H1 (cell line): Measurements from ENCODE around the gene FOXD3. TPM values are rescaled to one million over a fixed set of nuclear protein-coding genes. Genes with fewer than 3 reads are reported as not detected.

Source experiments
- CTCF ChIA-PET: fragments of 300-600 bp; sonication (Branson Sonifier 250); formaldehyde crosslinking; loops from one replicate; lab custom pipeline; 2021; ENCODE audit not compliant: partially characterized antibody; lab: Charles Lee
- POLR2A ChIA-PET: fragments of 300-600 bp; sonication (Branson Sonifier 250); formaldehyde crosslinking; loops from one replicate; lab custom pipeline; 2021; ENCODE audit warnings: inconsistent platforms; ENCODE audit not compliant: partially characterized antibody; lab: Charles Lee
- DNase-seq, 2 experiments: peaks; one replicate each; pipeline versions ENCODE4 v3.0.0 to v3.0.0-alpha.2; 2010 to 2022; ENCODE audit warnings: low spot score in 2 of 2, low read depth in 1 of 2, mixed read lengths in 1 of 2
- FAIRE-seq: peaks from 2 replicates; lab custom pipeline; 2011; peaks lifted over from hg19 to GRCh38; lab: Jason Lieb, UNC
- H2AFZ ChIP-seq: 2 replicates; pipeline ENCODE4 v1.8.1; 2012; ENCODE audit warnings: low read length, inconsistent platforms
- H2AK5ac ChIP-seq: 2 replicates; pipeline ENCODE4 v1.6.1; 2013; ENCODE audit warnings: low read depth, low read length
- H2BK120ac ChIP-seq: replicated peaks from 2 replicates; pipeline ENCODE3; 2013; ENCODE audit warnings: low read depth, low read length, inconsistent platforms
- H2BK12ac ChIP-seq: 2 replicates; pipeline ENCODE4 v1.6.1; 2013; ENCODE audit warnings: low read depth, low read length
- H2BK15ac ChIP-seq: 2 replicates; pipeline ENCODE4 v1.6.1; 2013; ENCODE audit warnings: low read length
- H2BK20ac ChIP-seq: 2 replicates; pipeline ENCODE4 v1.6.1; 2013; ENCODE audit warnings: low read length
- H2BK5ac ChIP-seq: 2 replicates; pipeline ENCODE4 v1.6.1; 2013; ENCODE audit warnings: low read depth, low read length
- H3K14ac ChIP-seq: 2 replicates; pipeline ENCODE4 v1.6.1; 2013; ENCODE audit warnings: inconsistent platforms; ENCODE audit not compliant: insufficient read length
- H3K18ac ChIP-seq: 2 replicates; pipeline ENCODE4 v1.6.1; 2013; ENCODE audit warnings: low read length; ENCODE audit errors: extremely low read depth
- H3K23ac ChIP-seq: 2 replicates; pipeline ENCODE4 v1.6.1; 2013; ENCODE audit warnings: inconsistent platforms; ENCODE audit not compliant: insufficient read length
- H3K23me2 ChIP-seq: 2 replicates; pipeline ENCODE4 v1.6.1; 2013; ENCODE audit warnings: low read depth, low read length
- H3K27ac ChIP-seq: 2 replicates; pipeline ENCODE4 v1.6.1; 2011; ENCODE audit warnings: low read depth, low read length, inconsistent platforms
- H3K27me3 ChIP-seq, 4 experiments: replicated peaks in 1 of 4; 1 replicate in 1 of 4; 2 replicates in 3 of 4; pipeline versions ENCODE4 v1.6.1 to v1.8.1; 2011 to 2013; ENCODE audit warnings: low read length in 3 of 4, mild to moderate bottlenecking in 3 of 4, inconsistent platforms in 2 of 4, mixed read lengths in 2 of 4, moderate library complexity in 1 of 4; ENCODE audit not compliant: control insufficient read depth in 3 of 4, insufficient read depth in 3 of 4; ENCODE audit errors: extremely low read depth in 1 of 4
- H3K36me3 ChIP-seq, 4 experiments: 2 replicates each; pipeline versions ENCODE4 v1.6.1 to v1.8.1; 2011 to 2013; ENCODE audit warnings: mild to moderate bottlenecking in 4 of 4, low read length in 3 of 4, moderate library complexity in 2 of 4, control low read depth in 1 of 4, inconsistent platforms in 1 of 4; ENCODE audit not compliant: insufficient read depth in 4 of 4, control insufficient read depth in 2 of 4
- H3K4ac ChIP-seq: replicated peaks from 2 replicates; pipeline ENCODE3; 2013; ENCODE audit warnings: low read length, low read depth, mixed read lengths, inconsistent platforms; ENCODE audit not compliant: insufficient read length
- H3K4me1 ChIP-seq, 4 experiments: replicated peaks in 1 of 4; 1 replicate in 1 of 4; 2 replicates in 3 of 4; pipeline versions ENCODE4 v1.6.1 to v1.8.1; 2011 to 2013; ENCODE audit warnings: low read length in 3 of 4, inconsistent platforms in 2 of 4, mixed read lengths in 1 of 4; ENCODE audit not compliant: insufficient read depth in 4 of 4, control insufficient read depth in 3 of 4
- H3K4me2 ChIP-seq, 2 experiments: 2 replicates each; pipeline versions ENCODE4 v1.6.1 to v1.8.1; 2011 to 2013; ENCODE audit warnings: low read depth in 2 of 2, low read length in 2 of 2, control low read depth in 1 of 2, inconsistent platforms in 1 of 2, mild to moderate bottlenecking in 1 of 2; ENCODE audit not compliant: insufficient read depth in 1 of 2
- H3K4me3 ChIP-seq, 4 experiments: fragments of 200-600, 300-600 bp in 1 of 4; sonication (generic), shearing (Covaris generic), sonication (Bioruptor Twin) in 1 of 4; 2 replicates each; pipeline versions ENCODE4 v1.5.1 to v1.8.1; 2011 to 2016; ENCODE audit warnings: low read length in 4 of 4, low read depth in 3 of 4, control low read depth in 2 of 4, inconsistent platforms in 2 of 4, mild to moderate bottlenecking in 2 of 4, mixed read lengths in 1 of 4, moderate library complexity in 1 of 4; ENCODE audit not compliant: insufficient read depth in 2 of 4; ENCODE audit errors: extremely low read depth in 1 of 4
- H3K56ac ChIP-seq: replicated peaks from 2 replicates; pipeline ENCODE3; 2013; ENCODE audit warnings: low read depth, mild to moderate bottlenecking, mixed read lengths, low read length, inconsistent platforms; ENCODE audit not compliant: insufficient read length
- H3K79me1 ChIP-seq: 2 replicates; pipeline ENCODE4 v1.6.1; 2013; ENCODE audit warnings: low read depth, low read length, control low read depth
- H3K79me2 ChIP-seq, 2 experiments: 2 replicates each; pipeline versions ENCODE4 v1.6.1 to v1.8.1; 2012 to 2013; ENCODE audit warnings: low read length in 2 of 2, mild to moderate bottlenecking in 2 of 2, inconsistent platforms in 1 of 2; ENCODE audit not compliant: insufficient read depth in 2 of 2, control insufficient read depth in 1 of 2
- H3K9ac ChIP-seq, 4 experiments: replicated peaks in 1 of 4; 1 replicate in 1 of 4; 2 replicates in 3 of 4; pipeline versions ENCODE4 v1.6.1 to v1.8.1; 2011 to 2013; ENCODE audit warnings: low read depth in 3 of 4, low read length in 3 of 4, control low read depth in 2 of 4, mild to moderate bottlenecking in 2 of 4, moderate library complexity in 2 of 4, inconsistent platforms in 1 of 4; ENCODE audit errors: extremely low read depth in 1 of 4
- H3K9me3 ChIP-seq, 2 experiments: 2 replicates each; pipeline versions ENCODE4 v1.6.1 to v1.8.1; 2012 to 2013; ENCODE audit warnings: mild to moderate bottlenecking in 2 of 2, moderate library complexity in 2 of 2, control low read depth in 1 of 2, inconsistent platforms in 1 of 2, low read depth in 1 of 2, low read length in 1 of 2, mixed read lengths in 1 of 2; ENCODE audit not compliant: insufficient read depth in 2 of 2
- H4K20me1 ChIP-seq, 2 experiments: replicated peaks in 1 of 2; 2 replicates each; pipeline versions ENCODE3 to v1.8.1; 2011 to 2013; ENCODE audit warnings: inconsistent platforms in 2 of 2, low read length in 2 of 2, mild to moderate bottlenecking in 1 of 2; ENCODE audit not compliant: insufficient read depth in 2 of 2, control insufficient read depth in 1 of 2
- H4K5ac ChIP-seq: 2 replicates; pipeline ENCODE4 v1.6.1; 2013; ENCODE audit warnings: low read length, low read depth, mixed read lengths, inconsistent platforms; ENCODE audit not compliant: insufficient read length
- H4K8ac ChIP-seq: 2 replicates; pipeline ENCODE4 v1.8.0; 2013; ENCODE audit warnings: mild to moderate bottlenecking, moderate library complexity, low read length, inconsistent platforms; ENCODE audit not compliant: insufficient read depth; ENCODE audit errors: extremely low read depth
- H4K91ac ChIP-seq: replicated peaks from 2 replicates; pipeline ENCODE3; 2013; ENCODE audit warnings: low read length, mixed read lengths, inconsistent platforms; ENCODE audit not compliant: insufficient read length
- CTBP2 ChIP-seq: IDR thresholded peaks from 2 replicates; pipeline ENCODE4 v1.7.0; 2011; ENCODE audit warnings: borderline replicate concordance, mild to moderate bottlenecking, moderate library complexity, mixed read lengths, low read length; ENCODE audit not compliant: insufficient read depth, insufficient read length
- EZH2 ChIP-seq: fragments of 200-600 bp; sonication (generic); IDR thresholded peaks from 2 replicates; pipeline ENCODE4 v1.7.1; 2012; ENCODE audit warnings: low read depth, mild to moderate bottlenecking, moderate library complexity, low read length, inconsistent platforms; ENCODE audit not compliant: severe bottlenecking
- GABPA ChIP-seq: IDR thresholded peaks from 2 replicates; pipeline ENCODE4 v1.6.1; 2011; ENCODE audit warnings: mild to moderate bottlenecking, low read length, moderate library complexity, borderline replicate concordance; ENCODE audit not compliant: insufficient read depth
- KDM5A ChIP-seq: fragments of 200-600 bp; IDR thresholded peaks from 2 replicates; pipeline ENCODE4 v1.7.1; 2012; ENCODE audit warnings: mild to moderate bottlenecking, low read length, inconsistent platforms, mixed read lengths
- POU5F1 ChIP-seq: IDR thresholded peaks from 2 replicates; pipeline ENCODE4 v1.6.1; 2011; ENCODE audit warnings: low read depth, mild to moderate bottlenecking, low read length, moderate library complexity
- SIRT6 ChIP-seq: IDR thresholded peaks from one replicate; pipeline ENCODE4 v1.7.1; 2012; ENCODE audit warnings: low read length, inconsistent platforms
- SP4 ChIP-seq: IDR thresholded peaks from 2 replicates; pipeline ENCODE4 v1.6.1; 2012; ENCODE audit warnings: low read length, inconsistent platforms
- TBP ChIP-seq: IDR thresholded peaks from 2 replicates; pipeline ENCODE4 v1.6.1; 2011; ENCODE audit warnings: low read depth, low read length, improper control_type of control experiment
- YY1 ChIP-seq: IDR thresholded peaks from 2 replicates; pipeline ENCODE4 v1.6.1; 2011; ENCODE audit warnings: low read depth, mild to moderate bottlenecking, low read length
- WGBS, 2 experiments: shearing (Covaris generic) in 1 of 2; methylation state at CpG; one replicate each; pipeline versions ENCODE4 v1.1.6 to v1.1.7; 2013 to 2015; ENCODE audit warnings: low lambda C conversion rate in 2 of 2, mixed read lengths in 2 of 2, inconsistent platforms in 1 of 2, low coverage in 1 of 2, missing lambda C conversion rate in 1 of 2; ENCODE audit not compliant: insufficient replicate concordance in 2 of 2, insufficient coverage in 1 of 2, insufficient read length in 1 of 2; ENCODE audit errors: extremely low coverage in 1 of 2, missing lambda C conversion rate in 1 of 2; 5-methylcytosine and 5-hydroxymethylcytosine counted together
- polyA plus RNA-seq, 7 experiments: library from polyadenylated mRNA; depleted of rRNA in 3 of 7; stranded (reverse) in 5 of 7; unstranded in 2 of 7; fragments of >200 nt in 5 of 7; fragments of 200-250 nt in 2 of 7; gene quantifications; 1 replicate in 5 of 7; 2 replicates in 1 of 7; 4 replicates in 1 of 7; pipeline versions ENCODE4 v1.2.1 to v1.2.3, GENCODE V29; 2011 to 2013; ENCODE audit warnings: missing spikeins in 2 of 7, mixed read lengths in 2 of 7
- total RNA-seq: library from RNA; stranded (reverse); fragmentation: NEBNext Ultra II Directional; extraction: Animal tissue kit (Norgen Biotek cat#: 25700); gene quantifications from 2 replicates; pipeline ENCODE4 v1.2.1, GENCODE V29; 2021

FOXD3 gene
- total and polyA plus RNA-seq, 2 of the 8 experiments (the other 6 are each of a cell fraction or from before 2014, with no cell fraction given): 8.7 to 33.7 TPM

GRCh38 chr1:63352736-63353135 lies 30.4 kb downstream of the FOXD3 start:
- H3K9me3 ChIP-seq: no peaks in the 10 kb centered on the region
- H3K4me2 ChIP-seq: no peak overlapping the region
- no peaks in the 10 kb centered on the region for H3K79me1 ChIP-seq
- no peak overlapping the region for H3K9ac ChIP-seq
- H3K36me3 ChIP-seq: no peaks in the 10 kb centered on the region
- H3K4me1 ChIP-seq: no peaks in the 10 kb centered on the region
- no peak overlapping the region for H3K14ac ChIP-seq
- no peak overlapping the region for H2BK20ac ChIP-seq
- no peaks in the 10 kb centered on the region for H4K20me1 ChIP-seq
- no peak overlapping the region for H4K5ac ChIP-seq
- H3K4me3 ChIP-seq: no peak overlapping the region
- no peak overlapping the region for H3K56ac ChIP-seq
- no peak overlapping the region for H4K8ac ChIP-seq
- H2BK15ac ChIP-seq: no peak overlapping the region
- CTCF ChIA-PET: interaction anchor here (0.7 kb wide), 1 partner anchor 15 kb away, joined by 3 read pairs; the partner anchor contains the start of gene ALG6
- DNase-seq: no peak
- no peak overlapping the region for H3K23ac ChIP-seq
- WGBS, 2 experiments: 67% methylated on average over 2 of the region's 2 CpGs; no CpG with 5 or more reads in 1 of the 2 experiments
- H3K79me2 ChIP-seq: no peaks in the 10 kb centered on the region
- no peak overlapping the region for H2BK120ac ChIP-seq
- H2AK5ac ChIP-seq: no peak overlapping the region
- H3K27me3 ChIP-seq: no peaks in the 10 kb centered on the region
- no peak overlapping the region for H3K4ac ChIP-seq
- no peak for FAIRE-seq
- H3K18ac ChIP-seq: no peak overlapping the region
- no peaks in the 10 kb centered on the region; the same call in 1 of the 2 replicates for H3K23me2 ChIP-seq
- H3K27ac ChIP-seq: no peak overlapping the region
- POLR2A ChIA-PET: no interaction called here
- no peak overlapping the region for H2BK12ac ChIP-seq
- no peak overlapping the region for H2BK5ac ChIP-seq
- H2AFZ ChIP-seq: no peak overlapping the region
- H4K91ac ChIP-seq: no peak overlapping the region
- no peak for TF ChIP-seq SIRT6
- no peak for TF ChIP-seq GABPA
- no peak for TF ChIP-seq YY1
- TF ChIP-seq KDM5A: no peak
- TF ChIP-seq CTBP2: no peak
- no peak for TF ChIP-seq SP4
- TF ChIP-seq TBP: no peak
- TF ChIP-seq POU5F1: no peak
- TF ChIP-seq EZH2: no peak
